ENCODE results near the gene LDB2. TPM values are rescaled to one million over a fixed set of nuclear protein-coding genes. Genes with fewer than 3 reads are reported as not detected.
A peak's percentile ranks its signal among the peaks of the same experiment; 100 is the strongest.
"Not testable (repeated sequence)": the region's sequence is repeated elsewhere in the genome, so short reads cannot be mapped to it uniquely, and the experiment has no call there.

The LDB2 gene
- total and polyA plus RNA-seq, 3 donors from 2014 or later = 14.6 to 17.8 (median 15.7) TPM

DNA sequence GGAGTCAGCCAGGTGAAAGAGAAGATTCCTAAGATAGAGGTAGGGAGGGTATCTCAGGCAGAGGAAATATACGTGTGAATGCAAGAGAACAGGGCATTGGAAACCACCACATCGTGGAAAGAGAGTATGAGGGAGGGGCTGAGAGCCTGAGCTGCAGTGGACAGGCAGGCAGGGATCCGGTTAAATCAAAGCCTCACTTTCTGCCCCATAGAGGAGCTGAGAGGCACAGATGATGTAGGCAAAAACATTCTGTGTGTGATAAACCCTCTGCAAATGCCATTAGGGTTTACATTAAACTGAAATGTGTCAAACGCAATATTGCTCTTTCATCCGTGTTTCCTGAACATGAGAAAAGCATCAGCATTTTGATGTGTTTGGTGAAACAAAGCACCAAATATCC lies 374.0 kb downstream of the LDB2 start:
- H3K4me1 ChIP-seq = peaks cover 5% of the 10 kb centered on the region
- no peaks in the 10 kb centered on the region for H3K27me3 ChIP-seq
- H3K9me3 ChIP-seq = no peaks in the 10 kb centered on the region
- no peak for TF ChIP-seq POLR2A (IDR thresholded peaks at IDR 0.05)
- TF ChIP-seq, protein P1, sequence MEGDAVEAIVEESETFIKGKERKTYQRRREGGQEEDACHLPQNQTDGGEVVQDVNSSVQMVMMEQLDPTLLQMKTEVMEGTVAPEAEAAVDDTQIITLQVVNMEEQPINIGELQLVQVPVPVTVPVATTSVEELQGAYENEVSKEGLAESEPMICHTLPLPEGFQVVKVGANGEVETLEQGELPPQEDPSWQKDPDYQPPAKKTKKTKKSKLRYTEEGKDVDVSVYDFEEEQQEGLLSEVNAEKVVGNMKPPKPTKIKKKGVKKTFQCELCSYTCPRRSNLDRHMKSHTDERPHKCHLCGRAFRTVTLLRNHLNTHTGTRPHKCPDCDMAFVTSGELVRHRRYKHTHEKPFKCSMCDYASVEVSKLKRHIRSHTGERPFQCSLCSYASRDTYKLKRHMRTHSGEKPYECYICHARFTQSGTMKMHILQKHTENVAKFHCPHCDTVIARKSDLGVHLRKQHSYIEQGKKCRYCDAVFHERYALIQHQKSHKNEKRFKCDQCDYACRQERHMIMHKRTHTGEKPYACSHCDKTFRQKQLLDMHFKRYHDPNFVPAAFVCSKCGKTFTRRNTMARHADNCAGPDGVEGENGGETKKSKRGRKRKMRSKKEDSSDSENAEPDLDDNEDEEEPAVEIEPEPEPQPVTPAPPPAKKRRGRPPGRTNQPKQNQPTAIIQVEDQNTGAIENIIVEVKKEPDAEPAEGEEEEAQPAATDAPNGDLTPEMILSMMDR (IDR thresholded peaks at IDR 0.05) = no peak
- no peak overlapping the region for H3K4me3 ChIP-seq
- intact Hi-C loops (cut with DNase I; ENCODE audit: low total_unique reads) = no loop called here
- no peak overlapping the region for H3K27ac ChIP-seq
- H3K36me3 ChIP-seq (ENCODE audit: low read depth, missing control alignments) = no peaks in the 10 kb centered on the region
- DNase-seq = no peak
- WGBS, 2 donors = 77 to 79% methylated on average over 5 of the region's 5 CpGs

DNA sequence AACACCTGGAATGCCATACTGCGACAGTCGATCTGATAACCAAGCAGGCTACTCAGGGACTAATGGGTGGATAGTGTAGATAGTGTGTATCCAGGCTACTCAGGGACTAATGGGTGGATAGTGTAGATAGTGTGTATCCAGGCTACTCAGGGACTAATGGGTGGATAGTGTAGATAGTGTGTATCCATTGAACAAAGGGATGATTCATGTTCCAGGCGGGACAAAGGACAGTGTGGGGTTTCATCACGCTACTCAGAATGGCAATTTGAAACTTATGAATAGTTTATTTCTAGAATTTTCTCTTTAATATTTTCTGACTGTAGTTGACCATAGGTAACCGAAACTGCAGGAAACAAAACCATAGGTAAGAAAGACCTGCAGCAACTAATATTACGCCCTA lies 374.9 kb downstream of the LDB2 start:
- H3K36me3 ChIP-seq (ENCODE audit: low read depth, missing control alignments); H3K4me1 ChIP-seq; H3K27me3 ChIP-seq; H3K9me3 ChIP-seq; intact Hi-C loops (cut with DNase I; ENCODE audit: low total_unique reads); H3K4me3 ChIP-seq: not testable (repeated sequence)
- peak; percentile 51 for DNase-seq
- WGBS, 2 donors = 73 to 86% methylated on average over 6 of the region's 6 CpGs
- H3K27ac ChIP-seq = peak overlapping the region in 1 of 2 donors; percentile 20

DNA sequence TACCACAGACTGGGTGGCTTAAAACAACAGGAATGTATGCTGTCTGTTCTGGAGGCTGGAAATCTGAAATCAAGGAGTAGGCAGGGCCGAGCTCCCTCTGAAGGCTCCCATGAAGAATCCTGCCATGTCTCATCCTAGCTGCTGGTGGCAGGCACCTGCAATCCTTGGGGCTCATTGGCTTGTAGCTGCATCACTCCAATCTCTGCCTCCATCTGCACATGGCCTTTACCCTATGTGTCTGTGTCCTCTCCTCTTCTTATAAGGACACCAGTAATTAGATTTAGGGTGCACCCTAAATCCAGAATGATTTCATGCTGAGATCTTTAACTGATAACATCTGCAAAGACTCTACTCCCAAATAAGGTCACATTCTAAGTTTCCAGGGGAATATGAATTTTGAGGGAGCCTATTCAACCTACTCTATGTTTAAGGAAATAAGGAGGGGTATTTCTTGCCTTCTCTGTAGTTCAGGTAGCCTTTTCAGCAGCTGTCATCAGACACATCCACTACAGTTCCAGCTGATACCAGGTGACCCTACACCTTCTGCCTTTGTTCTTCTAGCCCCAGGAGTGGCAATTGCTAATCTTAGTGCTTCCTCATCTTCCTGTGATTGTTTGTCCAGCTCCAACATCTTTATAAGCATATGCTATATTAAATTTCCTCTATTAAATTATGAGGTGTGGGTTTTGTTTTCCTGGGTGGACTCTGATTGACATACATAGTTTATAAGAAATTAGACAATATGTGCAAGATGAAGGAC lies 377.1 kb downstream of the LDB2 start:
- Histone ChIP-seq H3K9me3 (no peaks in the 10 kb centered on the region), H3K27ac (peak overlapping the region in 1 of 2 donors; percentile 13), H3K36me3 (ENCODE audit: low read depth, missing control alignments) (no peaks in the 10 kb centered on the region), H3K4me3 (no peak overlapping the region), H3K27me3 (no peaks in the 10 kb centered on the region), H3K4me1 (peaks cover 5% of the 10 kb centered on the region)
- intact Hi-C loops (cut with DNase I; ENCODE audit: low total_unique reads) = no loop called here
- TF ChIP-seq POLR2A (IDR thresholded peaks at IDR 0.05) = no peak
- TF ChIP-seq, protein P1 (IDR thresholded peaks at IDR 0.05) = no peak
- no peak for DNase-seq
- whole genome bisulfite sequencing, 2 donors = 93% methylated on average over 1 of the region's 1 CpG; no CpG with 5 or more reads in 1 of the 2 donors

DNA sequence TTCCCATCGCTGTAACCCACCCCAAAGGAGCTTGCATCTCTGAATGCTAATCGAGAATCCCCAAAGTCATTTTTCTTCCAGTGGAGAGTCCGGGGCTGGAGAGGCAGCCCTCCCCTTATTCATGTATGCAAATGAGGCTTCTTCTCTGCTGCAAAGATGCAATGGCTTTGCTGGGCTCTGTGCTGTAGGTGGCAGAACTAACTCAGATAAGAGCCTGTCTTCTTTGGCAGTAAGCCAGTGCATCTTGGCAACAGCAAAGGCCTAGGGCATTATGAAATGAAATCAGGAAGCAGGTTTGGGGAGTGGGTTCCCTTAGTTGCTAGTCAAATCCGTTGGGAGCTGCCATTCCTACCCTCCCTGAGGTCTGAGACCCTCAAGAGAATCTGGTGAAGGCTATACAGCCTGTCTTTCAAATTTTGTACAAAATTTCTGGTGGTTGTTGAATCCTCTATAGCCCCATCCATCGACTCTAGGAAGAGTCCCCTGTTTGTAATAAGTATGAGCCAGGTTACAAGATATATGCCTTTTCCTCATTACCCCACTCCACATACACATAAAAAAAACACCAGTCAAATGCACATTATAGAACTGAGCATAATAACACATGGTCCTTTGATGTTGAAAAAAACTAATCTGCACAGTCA lies 381.5 kb downstream of the LDB2 start:
- no peak overlapping the region for H3K4me3 ChIP-seq
- H3K9me3 ChIP-seq = no peaks in the 10 kb centered on the region
- peaks cover 5% of the 10 kb centered on the region for H3K4me1 ChIP-seq
- no peaks in the 10 kb centered on the region for H3K27me3 ChIP-seq
- TF ChIP-seq, protein P1 (IDR thresholded peaks at IDR 0.05) = peak; percentile 15 to 41 (median 27)
- no peak for TF ChIP-seq POLR2A (IDR thresholded peaks at IDR 0.05)
- intact Hi-C loops (cut with DNase I; ENCODE audit: low total_unique reads) = no loop called here
- 53 to 54% methylated on average over 5 of the region's 5 CpGs for WGBS, 2 donors
- DNase-seq = peak; percentile 87
- no peak overlapping the region for H3K27ac ChIP-seq
- H3K36me3 ChIP-seq (ENCODE audit: low read depth, missing control alignments) = no peaks in the 10 kb centered on the region

DNA sequence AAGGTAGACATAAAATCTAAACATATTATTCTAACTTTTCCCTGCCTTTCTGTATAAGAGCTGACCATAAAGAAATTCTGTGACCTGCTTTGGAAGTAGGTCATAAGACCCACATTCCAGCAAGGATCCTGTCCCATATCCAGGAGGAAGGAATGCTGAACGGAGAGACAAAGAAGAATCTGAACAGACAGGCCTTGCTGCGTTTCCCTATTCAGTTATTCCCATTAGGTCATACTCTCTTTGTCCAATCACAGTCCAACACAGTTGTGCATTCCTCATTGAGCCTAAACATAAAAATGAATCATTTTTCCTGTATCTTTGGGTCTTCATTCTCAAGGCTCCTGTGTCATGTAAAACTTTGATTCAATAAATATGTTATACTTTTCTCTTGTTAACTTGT lies 384.6 kb downstream of the LDB2 start:
- Histone ChIP-seq H3K9me3 (no peaks in the 10 kb centered on the region), H3K27ac (no peak overlapping the region), H3K27me3 (no peaks in the 10 kb centered on the region), H3K4me3 (no peak overlapping the region), H3K36me3 (ENCODE audit: low read depth, missing control alignments) (no peaks in the 10 kb centered on the region), H3K4me1 (no peaks in the 10 kb centered on the region)
- intact Hi-C loops (cut with DNase I; ENCODE audit: low total_unique reads) = no loop called here
- TF ChIP-seq POLR2A (IDR thresholded peaks at IDR 0.05) = no peak
- TF ChIP-seq, protein P1 (IDR thresholded peaks at IDR 0.05) = no peak
- 79 to 91% methylated on average over 2 of the region's 2 CpGs for WGBS, 2 donors
- DNase-seq = no peak
